GM18907 (cell line): Measurements from ENCODE around the gene PFDN4.
"Not testable (repeated sequence)": the region's sequence is repeated elsewhere in the genome, so short reads cannot be mapped to it uniquely, and the experiment has no call there.

ENCODE experiments used
- ATAC-seq: cut with Tn5 transposase; IDR thresholded peaks from one replicate; pipeline ENCODE4 v1.9.1; 2021; ENCODE audit warnings: mild to moderate bottlenecking, moderate library complexity; ENCODE audit not compliant: unreplicated experiment

PFDN4 gene

GRCh38 chr20:54223285-54223684 is 15.4 kb downstream of the PFDN4 start:
- no peak for ATAC-seq

DNA sequence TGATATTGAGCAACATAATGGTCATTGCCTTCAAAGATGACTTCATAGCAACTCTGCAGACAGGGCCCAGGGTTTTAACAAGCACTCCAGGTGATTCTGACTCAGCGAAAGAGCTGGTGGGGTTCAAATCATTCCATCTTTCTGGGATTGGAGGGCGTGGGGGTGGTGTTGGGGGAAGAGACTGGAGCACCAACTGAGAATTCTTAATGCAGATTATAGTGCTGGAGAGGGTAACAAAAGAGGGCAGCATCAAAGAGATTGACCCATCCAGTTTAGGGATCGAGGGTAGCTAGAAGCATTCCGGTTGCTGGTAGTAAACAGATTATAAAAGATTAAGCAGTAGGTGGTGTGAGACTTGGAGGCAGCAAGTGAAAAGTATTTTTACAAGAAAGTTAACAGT is 15.9 kb downstream of the PFDN4 start:
- ATAC-seq, result no peak

- ATAC-seq, result not testable (repeated sequence)
These were observed 16.8 kb downstream of the PFDN4 start for GRCh38 chr20:54224642-54225041.

DNA sequence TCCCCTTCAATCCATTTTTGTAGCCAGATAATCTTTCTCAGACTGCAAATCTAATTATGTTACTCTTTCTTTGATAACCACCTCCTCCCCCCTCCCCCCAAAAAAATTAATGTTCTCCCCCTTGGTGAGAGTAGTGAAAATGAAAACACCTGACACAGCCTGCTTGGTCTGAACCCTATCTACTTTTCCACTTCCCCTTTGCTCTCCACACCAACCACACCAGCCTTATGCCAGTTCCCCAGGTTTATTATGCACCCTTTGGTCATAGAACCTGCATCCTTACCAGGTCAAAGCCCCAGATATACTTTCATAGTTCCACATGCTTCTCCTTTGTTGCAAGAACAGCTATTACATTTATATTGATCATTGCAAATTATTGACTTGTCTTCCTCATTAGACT is 19.4 kb downstream of the PFDN4 start:
- peak; percentile 95 for ATAC-seq

DNA sequence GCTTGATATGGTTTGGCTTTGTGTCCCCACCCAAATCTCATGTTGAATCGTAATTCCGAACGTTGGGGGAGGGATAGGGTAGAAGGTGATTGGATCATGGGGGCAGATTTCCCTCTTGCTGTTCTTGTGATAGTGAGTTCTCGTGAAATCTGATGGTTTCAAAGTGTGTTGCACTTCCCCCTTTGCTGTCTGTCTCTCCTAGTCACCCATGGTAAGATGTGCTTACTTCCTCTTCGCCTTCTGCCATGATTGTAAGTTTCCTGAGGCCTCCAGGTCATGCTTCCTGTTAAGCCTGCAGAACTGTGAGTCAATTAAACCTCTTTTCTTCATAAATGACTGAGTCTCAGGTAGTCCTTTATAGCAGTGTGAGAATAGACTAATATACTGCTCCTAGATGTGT is 19.9 kb downstream of the PFDN4 start:
- peak; percentile 11 for ATAC-seq

DNA sequence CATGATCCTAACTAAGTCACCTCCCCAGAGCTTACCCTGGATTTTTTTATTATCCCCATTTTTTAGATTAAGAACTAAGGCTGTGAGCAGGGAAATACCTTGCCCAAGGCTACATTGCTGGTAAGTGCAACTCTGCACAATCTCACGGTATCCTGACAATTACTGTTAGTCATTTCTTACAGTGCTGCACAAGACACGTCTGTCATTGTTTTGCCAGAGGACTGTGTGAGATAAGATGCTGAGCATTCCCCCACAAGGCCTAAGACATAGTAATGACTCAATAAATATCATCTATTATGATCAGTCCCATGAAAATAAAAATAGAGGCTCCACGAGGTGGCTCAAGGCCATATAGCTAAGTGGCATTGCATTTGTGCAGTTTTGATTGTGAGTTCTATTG is 21.0 kb downstream of the PFDN4 start:
- ATAC-seq, result no peak

- ATAC-seq, result no peak
These were observed 21.8 kb downstream of the PFDN4 start for GRCh38 chr20:54229566-54230160.

DNA sequence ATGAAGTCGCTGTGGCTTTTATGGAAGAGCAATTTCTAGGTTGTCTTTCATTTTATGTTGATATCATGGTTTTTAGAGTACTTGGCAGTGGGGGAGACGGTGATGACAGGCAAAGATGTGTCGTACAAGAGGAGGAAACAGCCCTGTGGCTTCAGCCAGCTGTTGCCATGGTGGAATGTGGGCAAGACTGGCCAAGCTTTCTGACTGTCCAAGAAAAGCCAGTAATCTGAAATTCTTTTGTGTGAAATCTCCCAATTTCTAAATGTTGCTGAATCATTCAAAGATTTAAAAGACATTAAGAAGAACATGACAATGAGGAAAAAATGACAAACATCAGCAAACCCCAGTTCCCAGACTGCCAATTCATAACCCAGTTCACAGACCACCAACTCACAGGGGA is 23.1 kb downstream of the PFDN4 start:
- no peak for ATAC-seq

DNA sequence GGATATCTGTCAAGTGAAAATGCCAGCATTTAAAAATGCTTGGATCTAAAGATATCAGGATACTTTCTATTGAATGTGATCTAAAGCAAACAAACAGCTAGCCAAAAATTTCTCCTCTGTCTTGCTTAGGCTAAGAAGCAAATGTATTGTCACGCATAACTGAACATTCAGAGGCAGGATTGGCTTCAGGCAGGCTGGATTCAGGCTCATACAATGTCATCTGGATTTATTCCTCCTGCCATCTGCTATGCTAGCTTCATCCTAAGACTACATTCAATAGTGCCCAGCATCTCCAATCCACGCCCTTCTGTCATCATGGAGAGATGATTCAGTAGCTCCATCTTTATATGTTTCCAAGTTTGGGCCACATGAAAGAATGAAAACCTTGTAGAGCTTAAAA is 27.1 kb downstream of the PFDN4 start:
- no peak for ATAC-seq

DNA sequence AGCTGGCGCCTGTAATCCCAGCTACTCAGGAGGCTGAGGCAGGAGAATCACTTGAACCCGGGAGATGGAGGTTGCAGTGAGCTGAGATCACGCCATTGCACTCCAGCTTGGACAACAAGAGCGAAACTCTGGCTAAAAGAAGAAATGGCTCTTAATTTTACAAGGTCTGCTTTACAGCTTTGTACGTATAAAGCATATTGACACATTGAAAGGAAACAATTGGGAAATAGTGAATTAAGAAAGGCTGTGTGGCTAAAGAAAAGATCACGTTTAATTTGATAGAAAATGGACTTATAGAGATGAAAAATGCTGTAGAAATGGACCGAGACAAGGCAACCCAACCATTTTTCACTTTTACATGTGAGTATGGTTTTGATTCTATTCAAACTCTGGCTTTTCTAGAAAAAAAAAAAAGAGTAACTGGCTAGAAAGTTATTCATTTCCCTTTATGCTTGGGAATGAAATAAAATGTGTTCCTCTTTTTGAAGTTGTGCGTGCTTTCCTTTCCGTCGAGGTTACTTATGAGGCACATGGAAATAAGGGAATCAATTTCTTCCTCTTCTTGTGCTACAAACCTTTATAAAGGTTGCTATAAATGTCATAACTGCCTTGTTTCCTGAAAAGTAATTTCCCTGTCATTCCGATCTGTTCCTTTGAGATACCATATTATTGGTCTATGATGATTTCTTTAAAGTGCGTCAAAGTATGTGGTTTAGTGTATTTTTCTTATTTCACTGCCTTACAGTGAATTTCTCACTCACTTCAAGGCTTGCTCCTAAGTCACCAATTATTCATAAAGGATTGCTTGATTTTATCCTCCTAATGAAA is 29.4 kb downstream of the PFDN4 start:
- no peak for ATAC-seq

DNA sequence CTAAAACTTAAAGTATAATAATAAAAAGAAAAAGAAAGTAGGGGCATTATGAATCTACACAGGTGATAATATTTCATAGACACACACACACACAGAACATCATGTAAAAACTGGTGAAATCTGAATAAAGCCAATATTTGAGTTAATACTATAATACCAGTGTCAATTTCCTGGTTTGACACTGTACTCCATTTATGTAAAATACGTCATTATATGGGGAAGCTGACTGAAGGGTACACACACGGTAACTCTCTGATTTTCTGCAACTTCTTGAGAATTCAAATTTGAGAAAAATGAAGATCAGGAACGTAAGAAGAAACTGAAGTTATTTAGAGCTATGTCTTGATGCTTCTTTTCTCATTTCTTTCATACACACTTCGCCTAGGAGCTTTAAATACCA is 36.2 kb downstream of the PFDN4 start:
- ATAC-seq, result no peak

- not testable (repeated sequence) for ATAC-seq
These were observed 40.8 kb downstream of the PFDN4 start for GRCh38 chr20:54248705-54249104.

- no peak for ATAC-seq
These were observed 42.8 kb downstream of the PFDN4 start for GRCh38 chr20:54250691-54251090.

GRCh38 chr20:54251096-54251495 is 43.2 kb downstream of the PFDN4 start:
- ATAC-seq, result no peak

GRCh38 chr20:54254596-54254995 is 46.7 kb downstream of the PFDN4 start:
- no peak for ATAC-seq

DNA sequence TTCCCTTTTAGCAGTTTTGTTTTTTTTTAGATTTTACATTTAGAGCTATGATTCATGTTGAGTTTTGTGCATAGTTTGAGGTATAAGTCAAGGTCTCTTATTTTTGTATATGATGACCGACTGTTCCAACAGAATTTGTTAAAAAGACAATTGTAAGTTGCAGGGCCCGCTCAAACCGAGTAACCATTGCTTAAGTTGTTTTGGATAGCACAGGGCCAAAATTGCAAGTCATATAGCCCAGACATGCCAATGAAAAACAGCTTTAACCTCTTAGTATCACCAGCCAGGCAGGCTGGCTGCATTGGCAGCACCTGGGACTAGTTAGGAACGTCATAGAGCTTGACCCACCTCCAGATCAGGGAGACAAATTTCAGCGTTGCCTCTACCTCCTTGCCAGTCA is 47.3 kb downstream of the PFDN4 start:
- no peak for ATAC-seq

DNA sequence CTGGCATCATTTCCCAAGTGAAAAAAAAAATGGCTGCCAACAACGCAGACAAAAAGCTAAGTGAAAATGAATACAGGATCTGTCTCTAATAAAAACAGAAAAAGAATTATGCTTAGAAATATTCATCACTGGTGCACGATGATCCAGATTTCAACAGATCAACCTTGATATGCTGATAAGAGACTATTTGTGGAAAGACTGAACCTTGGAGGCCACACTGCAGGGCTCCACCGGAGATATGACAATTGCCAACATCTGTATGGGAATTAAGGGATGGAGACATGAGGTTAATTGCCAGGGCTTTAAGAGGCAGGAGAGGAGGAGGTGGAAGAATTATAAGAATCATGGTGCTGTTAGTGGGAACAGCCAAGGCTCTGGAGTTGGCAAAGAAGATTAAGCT is 48.3 kb downstream of the PFDN4 start:
- no peak for ATAC-seq

DNA sequence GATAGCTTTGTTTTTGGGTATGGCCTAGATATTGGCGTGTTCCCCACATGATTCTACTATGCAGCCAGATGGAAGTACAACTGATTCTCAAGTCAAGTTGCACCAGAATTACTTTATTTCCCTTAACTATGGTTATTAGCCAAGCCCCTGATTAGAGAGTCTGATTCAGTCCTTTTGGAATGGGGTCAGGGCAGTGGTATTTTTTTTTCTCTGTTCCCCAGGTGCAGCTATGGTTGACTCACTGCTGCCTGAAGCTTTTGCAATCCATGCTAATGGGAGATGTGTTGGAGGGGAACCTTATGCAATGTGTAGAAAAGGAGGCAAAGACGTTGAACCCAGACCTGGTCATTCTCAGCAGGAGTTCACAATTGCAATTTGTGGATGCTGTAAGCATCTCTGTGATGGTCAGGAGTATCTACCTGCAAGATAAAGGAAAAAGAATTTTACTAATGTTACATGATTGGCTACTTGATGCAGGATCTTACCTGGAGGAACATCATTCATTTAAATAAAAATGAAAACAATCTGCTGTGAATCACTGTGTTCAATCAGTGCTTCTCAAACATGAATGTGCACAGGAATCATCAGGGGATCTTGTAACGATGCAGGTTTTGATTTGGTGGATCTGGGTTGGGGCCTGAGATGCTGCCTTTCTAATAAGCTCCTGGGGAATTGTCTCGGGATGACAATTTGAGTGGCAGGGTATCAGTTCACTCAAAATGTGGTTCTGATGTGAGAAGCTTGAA is 49.4 kb downstream of the PFDN4 start:
- ATAC-seq, result no peak

DNA sequence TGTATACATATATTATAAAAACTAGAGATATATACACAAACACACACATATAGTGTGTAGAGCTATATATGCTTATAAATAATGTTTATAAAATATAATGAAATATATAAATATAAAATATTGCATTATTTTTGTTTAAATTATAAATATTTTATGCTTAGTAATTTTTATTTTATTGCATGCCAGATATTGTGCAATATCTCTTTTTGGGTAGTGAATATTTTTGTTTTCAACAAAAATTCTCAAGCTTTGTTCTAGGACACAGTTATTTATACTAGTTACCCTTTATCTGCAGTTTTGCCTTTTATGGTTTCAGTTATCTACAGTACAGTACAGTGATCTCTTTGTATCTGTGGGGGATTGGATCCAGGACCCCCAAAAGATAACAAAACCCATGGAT is 52.2 kb downstream of the PFDN4 start:
- no peak for ATAC-seq

- ATAC-seq, result no peak
These were observed 54.8 kb downstream of the PFDN4 start for GRCh38 chr20:54262671-54263070.

DNA sequence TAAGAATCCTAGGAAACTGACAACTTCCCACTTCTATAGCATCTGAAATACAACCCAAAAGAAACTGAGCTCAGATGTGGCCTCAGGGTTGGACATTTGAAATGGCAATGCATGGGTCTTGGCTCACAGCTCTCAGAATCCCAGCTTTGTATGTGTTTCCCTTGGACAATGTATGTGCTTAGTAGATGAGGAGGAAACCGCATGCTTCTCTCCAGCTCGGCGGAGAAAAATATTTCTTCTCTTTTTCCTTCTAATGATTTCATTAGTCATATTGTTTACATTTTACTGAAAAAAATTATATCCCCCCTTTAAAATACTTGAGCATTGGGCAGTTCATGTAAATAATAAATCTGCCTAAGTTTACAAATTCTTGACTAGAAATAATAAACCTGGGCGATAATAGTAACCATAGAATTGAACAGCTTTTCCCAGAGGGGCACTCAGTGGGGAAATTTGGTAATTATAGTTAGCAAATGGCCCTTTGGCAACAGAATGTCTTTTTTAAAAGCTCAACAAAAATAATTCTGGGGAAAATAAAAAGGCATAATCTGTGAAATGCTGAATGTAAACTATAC is 55.3 kb downstream of the PFDN4 start:
- no peak for ATAC-seq

DNA sequence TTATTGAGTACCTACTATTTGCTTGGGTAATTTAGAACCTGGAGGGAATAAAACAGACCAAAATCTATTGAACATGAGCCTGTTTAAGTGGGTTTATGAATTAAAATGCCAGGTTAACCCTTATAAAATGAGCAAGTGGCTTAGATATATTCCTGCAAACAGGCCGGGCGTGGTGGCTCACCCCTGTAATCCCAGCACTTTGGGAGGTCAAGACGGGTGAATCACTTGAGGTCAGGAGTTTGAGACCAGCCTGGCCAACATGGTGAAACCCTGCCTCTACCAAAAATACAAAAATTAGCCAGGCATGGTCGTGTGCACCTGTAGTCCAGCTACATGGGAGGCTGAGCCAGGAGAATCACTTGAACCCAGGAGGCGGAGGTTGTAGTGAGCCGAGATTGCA is 57.9 kb downstream of the PFDN4 start:
- not testable (repeated sequence) for ATAC-seq
